ENCODE measurements around the gene MYBPH. TPM values are rescaled to one million over a fixed set of nuclear protein-coding genes. Genes with fewer than 3 reads are reported as not detected.

The MYBPH gene
- total and polyA plus RNA-seq, 10 of the 15 experiments (the other 5 are each of a cell fraction or from before 2014, with no cell fraction given) = 0.06 to 0.10 TPM; not detected in 8

DNA sequence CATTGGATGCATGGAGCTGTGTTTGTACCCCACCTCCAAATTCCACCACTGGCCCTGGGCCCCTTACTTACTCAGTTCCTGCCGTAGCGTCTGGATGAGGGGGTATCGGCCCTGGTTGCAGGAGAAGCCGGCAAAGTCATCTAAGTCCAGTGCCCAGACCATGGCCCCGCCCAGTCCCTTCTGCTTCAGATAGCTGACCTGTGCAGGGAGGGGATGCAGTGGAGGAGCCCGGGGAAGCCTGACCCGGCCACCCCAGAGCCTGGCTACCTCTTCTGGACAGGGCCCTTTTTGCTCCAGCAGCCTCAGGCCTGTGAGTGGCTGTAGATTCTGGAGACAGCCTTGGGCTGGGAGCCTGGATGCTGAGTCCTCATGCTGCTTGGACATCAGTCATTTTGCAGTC, 42.0 kb upstream of the MYBPH start (continued):
- TF ChIP-seq ZZZ3 (IDR thresholded peaks at IDR 0.05; ENCODE audit: control insufficient read depth, insufficient read length, low read depth) = no peak
- TF ChIP-seq, protein P1, sequence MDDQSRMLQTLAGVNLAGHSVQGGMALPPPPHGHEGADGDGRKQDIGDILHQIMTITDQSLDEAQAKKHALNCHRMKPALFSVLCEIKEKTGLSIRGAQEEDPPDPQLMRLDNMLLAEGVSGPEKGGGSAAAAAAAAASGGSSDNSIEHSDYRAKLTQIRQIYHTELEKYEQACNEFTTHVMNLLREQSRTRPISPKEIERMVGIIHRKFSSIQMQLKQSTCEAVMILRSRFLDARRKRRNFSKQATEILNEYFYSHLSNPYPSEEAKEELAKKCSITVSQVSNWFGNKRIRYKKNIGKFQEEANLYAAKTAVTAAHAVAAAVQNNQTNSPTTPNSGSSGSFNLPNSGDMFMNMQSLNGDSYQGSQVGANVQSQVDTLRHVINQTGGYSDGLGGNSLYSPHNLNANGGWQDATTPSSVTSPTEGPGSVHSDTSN (IDR thresholded peaks at IDR 0.05; ENCODE audit: insufficient replicate concordance, low read depth, low read length) = no peak

DNA sequence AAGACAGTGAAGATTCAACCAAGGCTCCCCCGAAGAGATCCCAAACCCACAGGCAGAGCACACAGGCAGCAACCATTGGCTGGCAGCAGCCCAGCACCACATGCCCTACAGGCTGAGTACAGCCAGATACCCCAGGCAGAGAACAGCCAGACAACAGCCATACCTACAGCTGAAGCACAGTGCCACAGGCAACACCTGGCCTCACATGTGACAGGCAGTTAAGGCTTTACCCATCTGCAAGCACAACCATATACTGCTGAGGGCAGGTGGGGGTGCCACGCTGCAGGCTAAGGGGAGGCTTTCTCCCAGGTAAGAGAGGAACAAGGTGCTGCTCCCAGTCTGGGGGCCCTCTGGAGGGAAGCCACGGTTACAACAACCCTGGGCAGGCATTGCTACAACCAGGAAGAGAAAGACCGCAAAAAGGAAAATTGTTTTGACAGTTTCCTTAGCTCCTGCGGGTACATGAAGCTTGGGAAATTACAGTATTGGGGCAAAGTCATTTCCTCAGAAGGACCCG, 41.6 kb upstream of the MYBPH start:
- Histone ChIP-seq H4K20me1 (ENCODE audit: control insufficient read depth, insufficient read depth) (no peaks in the 10 kb centered on the region), H3K4me3 (no peak overlapping the region), H3K9me3 (replicated peaks; ENCODE audit: control insufficient read depth, insufficient read depth, low read length) (no peaks in the 10 kb centered on the region), H3K27ac (ENCODE audit: control insufficient read depth, insufficient read depth) (no peak overlapping the region), H3K27me3 (replicated peaks in 1 of 2; ENCODE audit: control insufficient read depth in 2 of 2, insufficient read depth in 2 of 2, low read length in 1 of 2) (peaks cover 0 to 5% of the 10 kb centered on the region in 2 experiments; a peak in 1 of 4 replicates), H3K9ac (ENCODE audit: control insufficient read depth, insufficient read depth, low read length) (no peak overlapping the region), H3K4me2 (ENCODE audit: control insufficient read depth, insufficient read depth) (no peak overlapping the region), H3K4me1 (ENCODE audit: control insufficient read depth, insufficient read depth, low read length) (no peaks in the 10 kb centered on the region), H2AFZ (ENCODE audit: control insufficient read depth, low read depth, low read length) (no peak overlapping the region), H3K79me2 (ENCODE audit: control insufficient read depth, insufficient read depth, low read length) (no peaks in the 10 kb centered on the region), H3K36me3 (ENCODE audit: control insufficient read depth in 2 of 2, insufficient read depth in 2 of 2, low read length in 1 of 2) (no peaks in the 10 kb centered on the region)
- intact Hi-C loops (cut with micrococcal nuclease; ENCODE audit: unreplicated experiment) = loop anchor here (2.0 kb wide), 2 partner anchors 44 to 98 kb away; no protein-coding TSS in a partner anchor
- FAIRE-seq (no peak), ATAC-seq (peak; percentile 35), DNase-seq (ENCODE audit: low read depth, low spot score) (no peak)
- in situ Hi-C loops (cut with MboI) = loop anchor here (5.0 kb wide), 1 partner anchor 180 kb away; no protein-coding TSS in a partner anchor
- SMC1A ChIA-PET (ENCODE audit: uncharacterized antibody, unreplicated experiment) = interaction anchor here (0.5 to 4.0 kb wide), 9 partner anchors 44 to 271 kb away, joined by 3 to 41 read pairs (median 13); no protein-coding TSS in a partner anchor
- CTCF ChIA-PET = interaction anchor here (0.7 to 8.5 kb wide), 24 partner anchors 10 to 210 kb away, joined by 3 to 114 read pairs (median 8); partner anchors contain the start of genes ADORA1, MYBPH and TMEM183A
- TF ChIP-seq, protein P2, sequence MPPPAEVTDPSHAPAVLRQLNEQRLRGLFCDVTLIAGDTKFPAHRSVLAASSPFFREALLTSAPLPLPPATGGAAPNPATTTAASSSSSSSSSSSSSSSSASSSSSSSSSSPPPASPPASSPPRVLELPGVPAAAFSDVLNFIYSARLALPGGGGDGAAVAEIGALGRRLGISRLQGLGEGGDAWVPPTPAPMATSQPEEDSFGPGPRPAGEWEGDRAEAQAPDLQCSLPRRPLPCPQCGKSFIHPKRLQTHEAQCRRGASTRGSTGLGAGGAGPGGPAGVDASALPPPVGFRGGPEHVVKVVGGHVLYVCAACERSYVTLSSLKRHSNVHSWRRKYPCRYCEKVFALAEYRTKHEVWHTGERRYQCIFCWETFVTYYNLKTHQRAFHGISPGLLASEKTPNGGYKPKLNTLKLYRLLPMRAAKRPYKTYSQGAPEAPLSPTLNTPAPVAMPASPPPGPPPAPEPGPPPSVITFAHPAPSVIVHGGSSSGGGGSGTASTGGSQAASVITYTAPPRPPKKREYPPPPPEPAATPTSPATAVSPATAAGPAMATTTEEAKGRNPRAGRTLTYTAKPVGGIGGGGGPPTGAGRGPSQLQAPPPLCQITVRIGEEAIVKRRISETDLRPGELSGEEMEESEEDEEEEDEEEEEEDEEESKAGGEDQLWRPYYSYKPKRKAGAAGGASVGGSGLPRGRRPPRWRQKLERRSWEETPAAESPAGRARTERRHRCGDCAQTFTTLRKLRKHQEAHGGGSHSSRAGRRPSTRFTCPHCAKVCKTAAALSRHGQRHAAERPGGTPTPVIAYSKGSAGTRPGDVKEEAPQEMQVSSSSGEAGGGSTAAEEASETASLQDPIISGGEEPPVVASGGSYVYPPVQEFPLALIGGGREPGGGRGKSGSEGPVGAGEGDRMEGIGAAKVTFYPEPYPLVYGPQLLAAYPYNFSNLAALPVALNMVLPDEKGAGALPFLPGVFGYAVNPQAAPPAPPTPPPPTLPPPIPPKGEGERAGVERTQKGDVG (CRISPR knock-in tag; IDR thresholded peaks at IDR 0.05) = no peak
- TF ChIP-seq IKZF1 (conservative IDR thresholded peaks at IDR 0.05) = no peak
- no peak for TF ChIP-seq SP1 (IDR thresholded peaks at IDR 0.05; ENCODE audit: low read depth, low read length)
- TF ChIP-seq WRNIP1 (IDR thresholded peaks at IDR 0.05; ENCODE audit: borderline replicate concordance, low read depth, low read length) = no peak
- TF ChIP-seq LARP7 (IDR thresholded peaks at IDR 0.05) = no peak
- no peak for TF ChIP-seq STAT3 (IDR thresholded peaks at IDR 0.05; ENCODE audit: low read depth, low read length)
- TF ChIP-seq, protein P3, sequence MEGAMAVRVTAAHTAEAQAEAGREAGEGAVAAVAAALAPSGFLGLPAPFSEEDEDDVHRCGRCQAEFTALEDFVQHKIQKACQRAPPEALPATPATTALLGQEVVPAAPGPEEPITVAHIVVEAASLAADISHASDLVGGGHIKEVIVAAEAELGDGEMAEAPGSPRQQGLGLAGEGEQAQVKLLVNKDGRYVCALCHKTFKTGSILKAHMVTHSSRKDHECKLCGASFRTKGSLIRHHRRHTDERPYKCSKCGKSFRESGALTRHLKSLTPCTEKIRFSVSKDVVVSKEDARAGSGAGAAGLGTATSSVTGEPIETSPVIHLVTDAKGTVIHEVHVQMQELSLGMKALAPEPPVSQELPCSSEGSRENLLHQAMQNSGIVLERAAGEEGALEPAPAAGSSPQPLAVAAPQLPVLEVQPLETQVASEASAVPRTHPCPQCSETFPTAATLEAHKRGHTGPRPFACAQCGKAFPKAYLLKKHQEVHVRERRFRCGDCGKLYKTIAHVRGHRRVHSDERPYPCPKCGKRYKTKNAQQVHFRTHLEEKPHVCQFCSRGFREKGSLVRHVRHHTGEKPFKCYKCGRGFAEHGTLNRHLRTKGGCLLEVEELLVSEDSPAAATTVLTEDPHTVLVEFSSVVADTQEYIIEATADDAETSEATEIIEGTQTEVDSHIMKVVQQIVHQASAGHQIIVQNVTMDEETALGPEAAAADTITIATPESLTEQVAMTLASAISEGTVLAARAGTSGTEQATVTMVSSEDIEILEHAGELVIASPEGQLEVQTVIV (IDR thresholded peaks at IDR 0.05; ENCODE audit: borderline replicate concordance, partially characterized antibody) = no peak
- no peak for TF ChIP-seq ASH2L (IDR thresholded peaks at IDR 0.05; ENCODE audit: borderline replicate concordance, low read depth)
- no peak for TF ChIP-seq SUPT20H (IDR thresholded peaks at IDR 0.05; ENCODE audit: borderline replicate concordance, control insufficient read depth, low read depth, low read length)
- TF ChIP-seq EED (IDR thresholded peaks at IDR 0.05; ENCODE audit: low read depth) = no peak
- RAD21 ChIA-PET (ENCODE audit: unreplicated experiment) = interaction anchor here (1.4 to 4.0 kb wide), 7 partner anchors 41 to 209 kb away, joined by 4 to 61 read pairs (median 31); partner anchors contain the start of gene MYBPH
- POLR2A ChIA-PET = no interaction called here
- 26% methylated on average over 6 of the region's 6 CpGs for WGBS (ENCODE audit: insufficient coverage, insufficient replicate concordance, low lambda C conversion rate, missing lambda C conversion rate)
- no TSS peak for BruUV-seq (replicated peaks)
